ENCODE data around the gene AGRN.

- TF ChIP-seq CTCF (IDR thresholded peaks at IDR 0.05) (no peak), POLR2A (IDR thresholded peaks at IDR 0.05) (no peak)
Observed at GRCh38 chr1:1052003-1052840, 32.3 kb downstream of the AGRN start.
